Common myeloid progenitor, CD34-positive (primary cell): ENCODE results near the gene TRIM66.
A peak's percentile ranks its signal among the peaks of the same experiment; 100 is the strongest.

ENCODE experiments used
- CTCF ChIA-PET: fragments of 350-600 bp; sonication (Branson Sonifier 250); formaldehyde crosslinking; loops from one replicate; lab custom pipeline; 2021; ENCODE audit warnings: antibody characterized with exemption; lab: Charles Lee
- POLR2A ChIA-PET: fragments of 350-600 bp; sonication (Branson Sonifier 250); formaldehyde crosslinking; loops from one replicate; lab custom pipeline; 2021; ENCODE audit warnings: antibody characterized with exemption; lab: Charles Lee
- DNase-seq, 3 donors: peaks; one replicate each; pipeline versions ENCODE4 v3.0.0 to v3.0.0-alpha.2; 2013
- H3K27ac ChIP-seq, 2 experiments: 1 replicate in 1 of 2; 2 replicates in 1 of 2; pipeline ENCODE4 v1.7.0; 2013; ENCODE audit warnings: inconsistent platforms in 2 of 2, low read length in 2 of 2, mild to moderate bottlenecking in 2 of 2, low read depth in 1 of 2, moderate library complexity in 1 of 2; ENCODE audit not compliant: severe bottlenecking in 2 of 2, insufficient read depth in 1 of 2, poor library complexity in 1 of 2
- H3K27me3 ChIP-seq, 5 experiments: replicated peaks in 2 of 5; 1 replicate in 3 of 5; 2 replicates in 2 of 5; pipeline versions ENCODE4 v1.6.1 to v1.7.0; 2013; ENCODE audit warnings: low read length in 4 of 5, mild to moderate bottlenecking in 2 of 5, moderate library complexity in 2 of 5, inconsistent platforms in 1 of 5; ENCODE audit not compliant: insufficient read depth in 5 of 5, control insufficient read depth in 4 of 5
- H3K36me3 ChIP-seq, 4 experiments: 1 replicate in 2 of 4; 2 replicates in 2 of 4; pipeline versions ENCODE4 v1.6.1 to v1.7.0; 2013; ENCODE audit warnings: low read length in 3 of 4, control low read depth in 1 of 4, mild to moderate bottlenecking in 1 of 4; ENCODE audit not compliant: control insufficient read depth in 4 of 4, insufficient read depth in 4 of 4
- H3K4me1 ChIP-seq, 4 experiments: 1 replicate in 3 of 4; 2 replicates in 1 of 4; pipeline versions ENCODE4 v1.6.1 to v1.7.1; 2013; ENCODE audit warnings: low read length in 3 of 4, mild to moderate bottlenecking in 3 of 4, control low read depth in 1 of 4, inconsistent platforms in 1 of 4, moderate library complexity in 1 of 4; ENCODE audit not compliant: control insufficient read depth in 4 of 4, insufficient read depth in 4 of 4; ENCODE audit errors: control extremely low read depth in 1 of 4
- H3K4me3 ChIP-seq, 7 experiments: 1 replicate in 4 of 7; 2 replicates in 3 of 7; pipeline versions ENCODE4 v1.5.1 to v1.7.0; 2013; ENCODE audit warnings: mild to moderate bottlenecking in 7 of 7, low read length in 6 of 7, moderate library complexity in 6 of 7, inconsistent platforms in 2 of 7, low read depth in 2 of 7, control low read depth in 1 of 7; ENCODE audit not compliant: insufficient read depth in 4 of 7, control insufficient read depth in 1 of 7; ENCODE audit errors: extremely low read depth in 1 of 7
- H3K9me3 ChIP-seq, 5 experiments: 1 replicate in 4 of 5; 2 replicates in 1 of 5; pipeline versions ENCODE4 v1.6.1 to v1.7.1; 2013; ENCODE audit warnings: low read length in 4 of 5, mild to moderate bottlenecking in 2 of 5, inconsistent platforms in 1 of 5, low read depth in 1 of 5, moderate library complexity in 1 of 5; ENCODE audit not compliant: control insufficient read depth in 4 of 5, insufficient read depth in 2 of 5; ENCODE audit errors: control extremely low read depth in 1 of 5
- WGBS: methylation state at CpG from one replicate; pipeline ENCODE4 v1.1.5; 2013; ENCODE audit not compliant: insufficient coverage; 5-methylcytosine and 5-hydroxymethylcytosine counted together

The TRIM66 gene

GRCh38 chr11:8586805-8587204 is 95.7 kb downstream of the TRIM66 start:
- no CpG with 5 or more reads among the region's 2 CpGs for WGBS
- DNase-seq, result peak in 1 of 3 donors; percentile 30
- H3K27me3 ChIP-seq, result no peaks in the 10 kb centered on the region
- ChIA-PET CTCF (interaction anchor here (0.6 to 1.3 kb wide), 3 partner anchors 10 to 386 kb away, joined by 3 read pairs; no protein-coding TSS in a partner anchor), POLR2A (no interaction called here)
- H3K27ac ChIP-seq, result no peak overlapping the region
- no peaks in the 10 kb centered on the region for H3K36me3 ChIP-seq
- H3K9me3 ChIP-seq, result peaks cover 0 to 6% (median 0%) of the 10 kb centered on the region in 5 experiments
- no peak overlapping the region for H3K4me3 ChIP-seq
- peaks cover 0 to 5% (median 0%) of the 10 kb centered on the region in 4 experiments for H3K4me1 ChIP-seq

GRCh38 chr11:8586184-8586583 is 96.3 kb downstream of the TRIM66 start:
- Histone ChIP-seq H3K9me3 (peaks cover 0 to 6% (median 0%) of the 10 kb centered on the region in 5 experiments), H3K27ac (no peak overlapping the region), H3K4me3 (no peak overlapping the region), H3K4me1 (peaks cover 0 to 5% (median 0%) of the 10 kb centered on the region in 4 experiments), H3K36me3 (no peaks in the 10 kb centered on the region), H3K27me3 (no peaks in the 10 kb centered on the region)
- no CpG with 5 or more reads among the region's 1 CpG for WGBS
- ChIA-PET CTCF (interaction anchor here (0.6 to 1.3 kb wide), 3 partner anchors 11 to 78 kb away, joined by 3 to 4 read pairs (median 3); no protein-coding TSS in a partner anchor), POLR2A (no interaction called here)
- no peak for DNase-seq

GRCh38 chr11:8584511-8584910 is 98.0 kb downstream of the TRIM66 start:
- no peak overlapping the region for H3K27ac ChIP-seq
- no peaks in the 10 kb centered on the region for H3K27me3 ChIP-seq
- ChIA-PET POLR2A (no interaction called here), CTCF (interaction anchor here (0.9 to 1.3 kb wide), 2 partner anchors 10 to 14 kb away, joined by 3 to 6 read pairs; no protein-coding TSS in a partner anchor)
- H3K9me3 ChIP-seq, result peaks cover 0 to 6% (median 0%) of the 10 kb centered on the region in 5 experiments
- H3K4me1 ChIP-seq, result peaks cover 0 to 5% (median 0%) of the 10 kb centered on the region in 4 experiments
- peak in 1 of 3 donors; percentile 21 for DNase-seq
- WGBS, result 44% methylated on average over 2 of the region's 2 CpGs
- no peak overlapping the region for H3K4me3 ChIP-seq
- no peaks in the 10 kb centered on the region for H3K36me3 ChIP-seq

GRCh38 chr11:8584082-8584481 is 98.4 kb downstream of the TRIM66 start:
- Histone ChIP-seq H3K4me1 (peaks cover 0 to 5% (median 0%) of the 10 kb centered on the region in 4 experiments), H3K27ac (no peak overlapping the region), H3K4me3 (no peak overlapping the region), H3K36me3 (no peaks in the 10 kb centered on the region), H3K9me3 (peaks cover 0 to 6% (median 0%) of the 10 kb centered on the region in 5 experiments), H3K27me3 (no peaks in the 10 kb centered on the region)
- no CpG with 5 or more reads among the region's 1 CpG for WGBS
- ChIA-PET POLR2A (no interaction called here), CTCF (interaction anchor here (0.8 to 1.3 kb wide), 3 partner anchors 9 to 384 kb away, joined by 3 to 6 read pairs (median 3); no protein-coding TSS in a partner anchor)
- no peak for DNase-seq

- DNase-seq, result no peak
- CTCF ChIA-PET, result interaction anchor here (2.3 kb wide), 1 partner anchor 14 kb away, joined by 7 read pairs; no protein-coding TSS in a partner anchor
- WGBS, result 100% methylated on average over 2 of the region's 3 CpGs
Observed at GRCh38 chr11:8581300-8581699, 101.2 kb downstream of the TRIM66 start.

GRCh38 chr11:8577791-8578581 is 104.5 kb downstream of the TRIM66 start:
- H3K36me3 ChIP-seq, result peaks cover 0 to 2% (median 0%) of the 10 kb centered on the region in 4 experiments
- no peak overlapping the region for H3K27ac ChIP-seq
- H3K27me3 ChIP-seq, result no peaks in the 10 kb centered on the region
- DNase-seq, result no peak
- CTCF ChIA-PET, result interaction anchor here (1.2 to 3.0 kb wide), 2 partner anchors 12 to 392 kb away, joined by 3 to 20 read pairs; no protein-coding TSS in a partner anchor
- no peaks in the 10 kb centered on the region for H3K4me1 ChIP-seq
- no peak overlapping the region for H3K4me3 ChIP-seq
- H3K9me3 ChIP-seq, result peaks cover 0 to 1% (median 0%) of the 10 kb centered on the region in 5 experiments
- WGBS, result no CpG with 5 or more reads among the region's 2 CpGs
- POLR2A ChIA-PET, result no interaction called here

More at GRCh38 chr11:8581300-8581699, 101.2 kb downstream of the TRIM66 start:
- Histone ChIP-seq H3K27me3 (no peaks in the 10 kb centered on the region), H3K4me1 (peaks cover 0 to 5% (median 0%) of the 10 kb centered on the region in 4 experiments), H3K4me3 (no peak overlapping the region), H3K36me3 (no peaks in the 10 kb centered on the region), H3K9me3 (peaks cover 0 to 1% (median 0%) of the 10 kb centered on the region in 5 experiments), H3K27ac (no peak overlapping the region)
- POLR2A ChIA-PET, result no interaction called here
